Caco-2 (cell line): ENCODE data around the gene SIDT2. TPM values are rescaled to one million over a fixed set of nuclear protein-coding genes. Genes with fewer than 3 reads are reported as not detected.

Experiments
- BruUV-seq: library from RNA; stranded (reverse); fragments of 400-500 nt; replicated peaks from 2 replicates; lab custom pipeline; 2021; lab: Mats Ljungman, UMichigan
- CTCF ChIA-PET: fragments of 300-600 bp; sonication (Branson Sonifier 250); formaldehyde crosslinking; loops from one replicate; lab custom pipeline; 2022; ENCODE audit warnings: antibody characterized with exemption; lab: Charles Lee
- POLR2A ChIA-PET: fragments of 300-600 bp; sonication (Branson Sonifier 250); formaldehyde crosslinking; loops from one replicate; lab custom pipeline; 2022; ENCODE audit warnings: antibody characterized with exemption; lab: Charles Lee
- DNase-seq, 2 experiments: peaks; one replicate each; pipeline versions ENCODE4 v3.0.0 to v3.0.0-alpha.2; 2020 to 2022
- H3K27me3 ChIP-seq: replicated peaks from 2 replicates; pipeline ENCODE4 v1.6.0; 2011; ENCODE audit warnings: low read length; ENCODE audit not compliant: control insufficient read depth, insufficient read depth
- H3K36me3 ChIP-seq: 2 replicates; pipeline ENCODE4 v1.5.1; 2011; ENCODE audit warnings: low read length; ENCODE audit not compliant: control insufficient read depth, insufficient read depth
- H3K4me1 ChIP-seq: fragments of 250-450 bp; sonication (Bioruptor Pico); 2 replicates; pipeline ENCODE4 v1.5.1; 2020; ENCODE audit warnings: mild to moderate bottlenecking
- H3K4me3 ChIP-seq: 2 replicates; pipeline ENCODE4 v1.5.1; 2011; ENCODE audit warnings: low read depth, mild to moderate bottlenecking, control low read depth, low read length
- H3K9me3 ChIP-seq: fragments of 250-450 bp; sonication (Bioruptor Pico); 2 replicates; pipeline ENCODE4 v1.5.1; 2020; ENCODE audit warnings: mild to moderate bottlenecking, moderate library complexity
- H3K27ac Mint-ChIP-seq: one replicate; pipeline ENCODE4 v1.8.0; 2022; ENCODE audit warnings: mixed read lengths; ENCODE audit not compliant: unreplicated experiment
- H3K27me3 Mint-ChIP-seq: one replicate; pipeline ENCODE4 v1.8.0; 2022; ENCODE audit warnings: mixed read lengths; ENCODE audit not compliant: insufficient read depth, unreplicated experiment
- H3K36me3 Mint-ChIP-seq: one replicate; pipeline ENCODE4 v1.8.0; 2022; ENCODE audit warnings: mild to moderate bottlenecking, mixed read lengths; ENCODE audit not compliant: insufficient read depth, unreplicated experiment
- H3K4me1 Mint-ChIP-seq: one replicate; pipeline ENCODE4 v1.8.0; 2022; ENCODE audit warnings: low read depth, mixed read lengths; ENCODE audit not compliant: unreplicated experiment
- H3K4me3 Mint-ChIP-seq: one replicate; pipeline ENCODE4 v1.8.0; 2022; ENCODE audit warnings: mild to moderate bottlenecking, moderate library complexity, mixed read lengths; ENCODE audit not compliant: unreplicated experiment
- H3K9me3 Mint-ChIP-seq: one replicate; pipeline ENCODE4 v1.8.0; 2022; ENCODE audit warnings: mixed read lengths; ENCODE audit not compliant: unreplicated experiment
- intact Hi-C: fragments of 100-400 bp; cut with micrococcal nuclease; formaldehyde crosslinking; loops from one replicate; pipeline ENCODE4 v1.10.0; 2022; ENCODE audit not compliant: unreplicated experiment
- total RNA-seq: library from RNA; stranded (reverse); gene quantifications from 2 replicates; pipeline ENCODE4 v1.2.3, GENCODE V29; 2022
- TF ChIP-seq, protein P1 (sequence below), 2 experiments: fragments of 200-600 bp in 1 of 2; IDR thresholded peaks; 1 replicate in 1 of 2; 2 replicates in 1 of 2; pipeline versions ENCODE4 v1.5.1 to v1.8.0; 2011 to 2022; ENCODE audit warnings: antibody characterized with exemption in 1 of 2, control low read depth in 1 of 2, inconsistent platforms in 1 of 2, low read depth in 1 of 2, low read length in 1 of 2, mild to moderate bottlenecking in 1 of 2, moderate library complexity in 1 of 2; ENCODE audit not compliant: insufficient read depth in 1 of 2, severe bottlenecking in 1 of 2, unreplicated experiment in 1 of 2

SIDT2 gene
- total RNA-seq, 1 experiment from 2014 or later, result 61.7 TPM

DNA sequence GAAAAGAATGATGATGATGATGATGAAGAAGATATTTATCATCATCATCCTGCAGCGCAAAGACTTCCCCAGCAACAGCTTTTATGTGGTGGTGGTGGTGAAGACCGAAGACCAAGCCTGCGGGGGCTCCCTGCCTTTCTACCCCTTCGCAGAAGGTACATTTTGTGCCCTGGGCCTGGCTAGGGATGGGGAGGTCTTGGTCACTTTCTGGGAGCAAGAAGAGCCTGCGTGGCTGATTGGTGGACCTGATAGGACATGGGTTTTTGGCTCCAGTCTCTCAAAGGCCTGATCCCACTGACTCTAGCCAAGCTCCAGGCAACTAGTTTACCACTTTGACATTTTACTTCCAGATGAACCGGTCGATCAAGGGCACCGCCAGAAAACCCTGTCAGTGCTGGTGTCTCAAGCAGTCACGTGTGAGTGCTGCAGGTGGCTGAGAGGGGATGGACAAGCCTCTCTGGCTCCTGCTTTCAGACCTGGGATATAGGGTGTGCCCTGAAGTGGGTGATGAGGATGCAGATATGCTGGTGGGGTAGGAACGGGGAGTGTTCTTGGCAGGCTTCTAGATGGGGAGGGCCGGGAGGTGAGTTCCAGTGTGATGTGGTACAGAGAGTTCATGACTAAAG is 5.3 kb downstream of the SIDT2 start:
- ChIA-PET POLR2A (no interaction called here), CTCF (interaction anchor here (0.7 kb wide), 1 partner anchor 44 kb away, joined by 3 read pairs; no protein-coding TSS in a partner anchor)
- Mint-ChIP-seq H3K4me1 (peaks cover 24% of the 10 kb centered on the region), H3K27ac (no peak overlapping the region), H3K9me3 (no peaks in the 10 kb centered on the region), H3K27me3 (no peaks in the 10 kb centered on the region), H3K4me3 (no peak overlapping the region), H3K36me3 (peaks cover 43% of the 10 kb centered on the region)
- TF ChIP-seq, protein P1, sequence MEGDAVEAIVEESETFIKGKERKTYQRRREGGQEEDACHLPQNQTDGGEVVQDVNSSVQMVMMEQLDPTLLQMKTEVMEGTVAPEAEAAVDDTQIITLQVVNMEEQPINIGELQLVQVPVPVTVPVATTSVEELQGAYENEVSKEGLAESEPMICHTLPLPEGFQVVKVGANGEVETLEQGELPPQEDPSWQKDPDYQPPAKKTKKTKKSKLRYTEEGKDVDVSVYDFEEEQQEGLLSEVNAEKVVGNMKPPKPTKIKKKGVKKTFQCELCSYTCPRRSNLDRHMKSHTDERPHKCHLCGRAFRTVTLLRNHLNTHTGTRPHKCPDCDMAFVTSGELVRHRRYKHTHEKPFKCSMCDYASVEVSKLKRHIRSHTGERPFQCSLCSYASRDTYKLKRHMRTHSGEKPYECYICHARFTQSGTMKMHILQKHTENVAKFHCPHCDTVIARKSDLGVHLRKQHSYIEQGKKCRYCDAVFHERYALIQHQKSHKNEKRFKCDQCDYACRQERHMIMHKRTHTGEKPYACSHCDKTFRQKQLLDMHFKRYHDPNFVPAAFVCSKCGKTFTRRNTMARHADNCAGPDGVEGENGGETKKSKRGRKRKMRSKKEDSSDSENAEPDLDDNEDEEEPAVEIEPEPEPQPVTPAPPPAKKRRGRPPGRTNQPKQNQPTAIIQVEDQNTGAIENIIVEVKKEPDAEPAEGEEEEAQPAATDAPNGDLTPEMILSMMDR (IDR thresholded peaks at IDR 0.05; ENCODE audit: insufficient read depth in 1 of 2, low read depth in 1 of 2, low read length in 1 of 2, severe bottlenecking in 1 of 2, unreplicated experiment in 1 of 2), result no peak
- BruUV-seq, result no TSS peak
- Histone ChIP-seq H3K27me3 (no peaks in the 10 kb centered on the region), H3K4me3 (no peak overlapping the region), H3K4me1 (peaks cover 24% of the 10 kb centered on the region), H3K9me3 (no peaks in the 10 kb centered on the region), H3K36me3 (peaks cover 13% of the 10 kb centered on the region)
- peak in 1 of 2 experiments; percentile 59 for DNase-seq
- intact Hi-C loops, result no loop called here

DNA sequence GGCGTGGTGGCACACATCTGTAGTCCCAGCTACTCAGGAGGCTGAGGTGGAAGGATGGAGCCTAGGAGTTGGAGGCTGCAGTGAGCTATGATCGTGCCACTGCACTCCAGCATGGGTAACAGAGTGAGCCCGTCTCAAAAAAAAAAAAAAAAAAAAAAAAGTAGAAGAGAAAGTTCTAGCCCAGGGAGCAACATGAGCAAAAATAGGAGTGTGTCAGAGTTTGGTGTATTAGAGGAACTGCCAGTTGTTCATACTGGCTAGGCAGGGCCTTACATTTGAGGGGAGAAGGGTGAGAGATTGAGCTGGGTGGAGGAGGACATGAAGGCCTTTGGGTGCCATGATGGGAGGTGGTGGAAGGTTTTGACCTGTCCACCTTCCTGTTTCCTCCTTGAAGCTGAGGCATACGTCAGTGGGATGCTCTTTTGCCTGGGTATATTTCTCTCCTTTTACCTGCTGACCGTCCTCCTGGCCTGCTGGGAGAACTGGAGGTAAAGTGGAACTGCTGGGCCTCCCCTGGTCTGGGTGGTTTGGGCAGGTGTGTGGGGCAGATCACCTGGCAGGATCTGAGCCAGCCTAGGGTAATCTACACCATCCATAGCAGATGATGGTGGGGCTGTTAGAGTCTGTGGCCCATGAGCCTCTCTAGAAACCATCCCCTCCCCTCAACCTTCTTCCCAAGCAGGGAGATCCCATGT is 7.3 kb downstream of the SIDT2 start:
- H3K36me3 Mint-ChIP-seq, result peaks cover 28% of the 10 kb centered on the region
- intact Hi-C loops, result no loop called here
- no TSS peak for BruUV-seq
- CTCF ChIA-PET, result interaction anchor here (0.5 to 0.7 kb wide), 3 partner anchors 15 to 27 kb away, joined by 3 to 4 read pairs (median 3); no protein-coding TSS in a partner anchor
- POLR2A ChIA-PET, result interaction anchor here (0.6 kb wide), 2 partner anchors 18 to 124 kb away, joined by 3 to 10 read pairs; no protein-coding TSS in a partner anchor
- H3K27me3 ChIP-seq, result no peaks in the 10 kb centered on the region
- H3K4me1 Mint-ChIP-seq, result peaks cover 11% of the 10 kb centered on the region
- no peaks in the 10 kb centered on the region for H3K9me3 ChIP-seq
- H3K4me3 ChIP-seq, result no peak overlapping the region
- peak in 1 of 2 experiments; percentile 27 for DNase-seq
- H3K9me3 Mint-ChIP-seq, result no peaks in the 10 kb centered on the region
- H3K36me3 ChIP-seq, result peaks cover 16% of the 10 kb centered on the region
- peak overlapping the region; percentile 3 for H3K27ac Mint-ChIP-seq
- no peak overlapping the region for H3K4me3 Mint-ChIP-seq
- TF ChIP-seq, protein P1 (IDR thresholded peaks at IDR 0.05; ENCODE audit: insufficient read depth in 1 of 2, low read depth in 1 of 2, low read length in 1 of 2, severe bottlenecking in 1 of 2, unreplicated experiment in 1 of 2), result no peak
- no peaks in the 10 kb centered on the region for H3K27me3 Mint-ChIP-seq
- peaks cover 12% of the 10 kb centered on the region for H3K4me1 ChIP-seq

DNA sequence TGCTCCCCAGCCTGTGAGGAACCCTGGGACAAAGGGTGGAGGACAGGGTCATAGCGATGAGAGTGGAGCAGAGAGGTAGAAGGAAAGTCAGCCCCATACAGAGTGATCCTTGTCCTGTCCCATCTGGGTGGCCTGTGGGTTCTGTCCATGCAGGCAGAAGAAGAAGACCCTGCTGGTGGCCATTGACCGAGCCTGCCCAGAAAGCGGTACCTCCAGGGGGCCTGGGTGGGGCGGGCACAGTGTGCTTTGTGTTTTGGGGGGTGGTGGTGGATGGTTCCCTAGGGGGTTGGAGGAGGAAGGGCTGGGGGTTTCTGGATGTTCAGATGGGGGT is 7.9 kb downstream of the SIDT2 start:
- TF ChIP-seq, protein P1 (IDR thresholded peaks at IDR 0.05; ENCODE audit: insufficient read depth in 1 of 2, low read depth in 1 of 2, low read length in 1 of 2, severe bottlenecking in 1 of 2, unreplicated experiment in 1 of 2), result no peak
- peaks cover 16% of the 10 kb centered on the region for H3K36me3 ChIP-seq
- no peak overlapping the region for H3K4me3 ChIP-seq
- Mint-ChIP-seq H3K4me3 (no peak overlapping the region), H3K9me3 (no peaks in the 10 kb centered on the region), H3K27me3 (no peaks in the 10 kb centered on the region), H3K4me1 (peaks cover 11% of the 10 kb centered on the region), H3K36me3 (peaks cover 23% of the 10 kb centered on the region), H3K27ac (no peak overlapping the region)
- no TSS peak for BruUV-seq
- H3K27me3 ChIP-seq, result no peaks in the 10 kb centered on the region
- ChIA-PET CTCF (interaction anchor here (0.7 kb wide), 1 partner anchor 14 kb away, joined by 3 read pairs; no protein-coding TSS in a partner anchor), POLR2A (no interaction called here)
- no peaks in the 10 kb centered on the region for H3K9me3 ChIP-seq
- peaks cover 12% of the 10 kb centered on the region for H3K4me1 ChIP-seq
- no peak for DNase-seq
- intact Hi-C loops, result no loop called here
